Effector memory CD4-positive, alpha-beta T cell (primary cell): Measurements from ENCODE around the gene NOC4L.
"Not testable (repeated sequence)": the region's sequence is repeated elsewhere in the genome, so short reads cannot be mapped to it uniquely, and the experiment has no call there.

Experiments used
- DNase-seq, 3 donors: peaks; one replicate each; pipeline ENCODE4 v3.0.0-alpha.2; 2020
- H3K27ac ChIP-seq: 2 replicates; pipeline ENCODE4 v1.7.0; 2013; ENCODE audit warnings: mild to moderate bottlenecking, low read length, moderate library complexity; ENCODE audit not compliant: insufficient read depth, poor library complexity, severe bottlenecking
- H3K27me3 ChIP-seq: replicated peaks from 2 replicates; pipeline ENCODE4 v1.7.0; 2013; ENCODE audit warnings: mild to moderate bottlenecking, low read length; ENCODE audit not compliant: insufficient read depth, control insufficient read depth, poor library complexity, severe bottlenecking
- H3K36me3 ChIP-seq: 2 replicates; pipeline ENCODE4 v1.7.0; 2013; ENCODE audit warnings: mild to moderate bottlenecking, low read length, moderate library complexity; ENCODE audit not compliant: control insufficient read depth, insufficient read depth
- H3K4me1 ChIP-seq: 2 replicates; pipeline ENCODE4 v1.7.0; 2013; ENCODE audit warnings: low read length, mild to moderate bottlenecking; ENCODE audit not compliant: control insufficient read depth, insufficient read depth, poor library complexity, severe bottlenecking
- H3K4me3 ChIP-seq: 2 replicates; pipeline ENCODE4 v1.7.0; 2013; ENCODE audit warnings: low read length, low read depth, mild to moderate bottlenecking; ENCODE audit not compliant: insufficient read depth, poor library complexity, severe bottlenecking
- H3K9me3 ChIP-seq: 2 replicates; pipeline ENCODE4 v1.7.0; 2013; ENCODE audit warnings: mild to moderate bottlenecking, low read length, moderate library complexity; ENCODE audit not compliant: control insufficient read depth

NOC4L gene

DNA sequence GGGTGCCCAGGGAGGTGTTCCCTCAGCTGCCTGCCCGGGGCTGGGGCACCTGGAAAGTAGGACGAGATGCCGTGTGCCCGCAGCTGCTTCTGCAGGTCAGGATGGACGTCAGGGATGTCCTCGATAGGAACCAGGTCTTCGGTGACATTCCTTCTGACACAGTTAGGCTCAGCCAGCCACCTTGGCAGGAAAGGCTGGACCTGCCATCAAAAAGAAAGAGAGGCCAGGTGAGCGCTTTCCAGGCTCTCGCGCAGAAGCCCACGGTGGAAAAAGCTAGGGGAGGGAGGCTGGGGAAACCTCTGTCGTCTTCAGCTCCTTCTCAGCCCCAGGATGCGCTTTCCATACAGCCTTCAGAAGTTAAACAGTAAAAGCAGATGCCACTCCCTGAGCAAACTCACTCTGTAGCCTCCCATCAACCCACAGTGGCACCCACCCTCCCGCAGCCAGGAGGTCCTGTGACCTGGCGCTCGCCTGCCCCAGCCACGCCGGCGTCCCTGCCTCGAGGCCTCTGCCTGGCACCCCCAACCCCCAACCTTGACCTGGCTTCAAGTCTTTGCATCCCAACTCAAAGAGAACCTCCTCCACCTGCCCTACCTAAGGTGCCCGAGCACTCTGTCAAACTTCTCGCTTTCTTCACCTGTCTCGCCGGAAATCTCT is 1.4 kb upstream of the NOC4L start:
- Histone ChIP-seq H3K4me3 (peak overlapping the region; percentile 72), H3K9me3 (no peaks in the 10 kb centered on the region), H3K27ac (no peak overlapping the region), H3K36me3 (peaks cover 46% of the 10 kb centered on the region), H3K4me1 (peaks cover 19% of the 10 kb centered on the region), H3K27me3 (no peaks in the 10 kb centered on the region)
- no peak for DNase-seq

DNA sequence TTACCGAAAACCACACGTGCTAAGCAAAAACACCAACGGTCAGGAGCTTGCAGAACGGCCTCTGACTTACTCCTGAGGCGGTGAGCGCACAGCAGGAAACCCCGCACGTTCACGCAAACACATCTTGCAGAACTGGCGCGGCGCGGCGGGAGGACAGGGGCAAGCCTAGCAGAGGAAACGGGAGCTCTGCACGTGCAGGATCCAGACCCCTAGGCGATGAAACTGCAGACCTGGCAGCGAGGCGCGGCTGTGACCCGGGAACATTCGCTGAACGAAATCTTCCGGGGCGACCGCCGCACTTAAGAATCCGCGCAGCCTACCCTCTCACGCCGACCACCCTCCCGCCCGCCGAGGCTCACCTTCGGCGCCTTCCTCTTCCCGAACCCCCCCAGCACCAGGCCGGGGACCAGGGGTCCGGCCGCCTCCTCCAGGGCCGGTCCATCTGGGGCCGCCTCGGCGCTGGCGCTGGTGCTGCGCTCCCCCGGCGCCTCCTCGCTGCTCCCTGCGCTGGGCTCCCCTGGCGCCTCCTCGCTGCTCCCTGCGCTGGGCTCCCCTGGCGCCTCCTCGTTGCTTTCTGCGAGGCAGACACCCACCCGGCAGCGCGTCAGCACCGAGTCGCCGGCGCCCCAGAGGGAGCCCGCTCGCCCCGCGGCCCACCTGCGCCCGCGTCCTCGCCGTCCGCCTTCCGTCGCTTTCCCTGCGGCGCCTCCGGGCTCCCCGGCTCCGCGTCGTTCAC is 753 bp upstream of the NOC4L start:
- Histone ChIP-seq H3K4me3 (peak overlapping the region; percentile 72), H3K4me1 (peaks cover 19% of the 10 kb centered on the region), H3K36me3 (peaks cover 49% of the 10 kb centered on the region), H3K27ac (peak overlapping the region; percentile 51), H3K9me3 (no peaks in the 10 kb centered on the region), H3K27me3 (no peaks in the 10 kb centered on the region)
- DNase-seq: peak in 2 of 3 donors; percentile 13 to 17

DNA sequence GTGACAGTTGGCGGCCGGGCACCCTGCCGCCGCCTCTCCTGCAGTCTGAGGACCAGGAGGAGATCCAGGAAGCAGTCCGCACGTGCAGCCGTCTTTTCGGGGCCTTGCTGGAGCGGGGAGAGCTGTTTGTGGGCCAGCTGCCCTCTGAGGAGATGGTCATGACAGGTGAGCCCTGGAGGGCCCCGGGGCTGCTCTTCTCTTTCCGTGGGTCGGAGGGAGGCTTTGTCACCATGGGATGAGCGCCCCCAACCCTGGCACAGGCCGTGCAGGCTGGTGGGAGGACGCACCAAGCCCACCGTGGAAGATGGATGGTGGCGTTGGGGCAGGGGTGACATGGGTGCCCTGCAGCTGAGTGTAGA is 532 bp downstream of the NOC4L start:
- Histone ChIP-seq H3K9me3 (no peaks in the 10 kb centered on the region), H3K4me1 (peaks cover 19% of the 10 kb centered on the region), H3K27ac (peak overlapping the region; percentile 86), H3K36me3 (peaks cover 39% of the 10 kb centered on the region), H3K27me3 (no peaks in the 10 kb centered on the region), H3K4me3 (peak overlapping the region; percentile 97)
- DNase-seq: no peak

DNA sequence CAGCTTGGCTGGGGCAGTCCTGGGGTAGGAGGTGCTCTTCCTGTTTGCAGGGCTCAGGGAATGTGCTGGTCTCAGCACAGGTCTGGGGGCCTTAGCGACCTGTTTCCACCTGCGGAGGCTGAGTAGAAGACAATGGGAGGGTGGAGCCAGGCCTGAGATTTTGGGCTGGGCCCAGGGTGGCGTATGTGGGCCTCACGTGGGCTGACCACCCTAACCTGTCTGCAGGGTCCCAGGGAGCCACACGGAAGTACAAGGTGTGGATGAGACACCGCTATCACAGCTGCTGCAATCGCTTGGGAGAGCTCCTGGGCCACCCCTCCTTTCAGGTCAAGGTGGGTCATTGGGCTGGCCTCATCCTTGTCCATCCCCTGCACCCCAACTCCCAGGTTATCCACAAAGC is 1.1 kb downstream of the NOC4L start:
- Histone ChIP-seq H3K36me3 (peaks cover 33% of the 10 kb centered on the region), H3K27ac (peak overlapping the region; percentile 86), H3K4me3 (peak overlapping the region; percentile 97), H3K4me1 (peaks cover 19% of the 10 kb centered on the region), H3K9me3 (no peaks in the 10 kb centered on the region), H3K27me3 (no peaks in the 10 kb centered on the region)
- DNase-seq: no peak

DNA sequence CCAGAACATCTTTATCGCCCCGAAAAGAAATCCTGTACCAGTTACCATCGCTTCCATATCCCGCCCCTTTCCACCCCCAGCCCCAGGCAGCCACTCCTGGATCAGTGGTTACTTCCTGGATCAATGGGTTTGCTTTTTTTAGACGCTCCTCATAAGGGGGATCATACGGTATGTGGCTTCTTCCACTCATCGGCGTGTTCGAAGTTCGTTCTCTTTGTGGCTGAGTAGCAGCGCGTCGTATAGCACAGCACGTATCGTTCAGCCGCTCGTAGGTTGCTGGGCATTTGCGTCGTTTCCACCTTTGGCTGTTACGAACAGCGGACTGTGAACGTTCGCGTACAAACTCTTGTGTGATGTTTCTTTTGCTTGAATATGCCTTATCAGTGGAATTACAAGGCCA is 1.8 kb downstream of the NOC4L start:
- Histone ChIP-seq H3K27ac (no peak overlapping the region), H3K9me3 (no peaks in the 10 kb centered on the region), H3K27me3 (no peaks in the 10 kb centered on the region), H3K4me1 (peaks cover 19% of the 10 kb centered on the region), H3K36me3 (peaks cover 29% of the 10 kb centered on the region), H3K4me3 (no peak overlapping the region)
- DNase-seq: no peak

DNA sequence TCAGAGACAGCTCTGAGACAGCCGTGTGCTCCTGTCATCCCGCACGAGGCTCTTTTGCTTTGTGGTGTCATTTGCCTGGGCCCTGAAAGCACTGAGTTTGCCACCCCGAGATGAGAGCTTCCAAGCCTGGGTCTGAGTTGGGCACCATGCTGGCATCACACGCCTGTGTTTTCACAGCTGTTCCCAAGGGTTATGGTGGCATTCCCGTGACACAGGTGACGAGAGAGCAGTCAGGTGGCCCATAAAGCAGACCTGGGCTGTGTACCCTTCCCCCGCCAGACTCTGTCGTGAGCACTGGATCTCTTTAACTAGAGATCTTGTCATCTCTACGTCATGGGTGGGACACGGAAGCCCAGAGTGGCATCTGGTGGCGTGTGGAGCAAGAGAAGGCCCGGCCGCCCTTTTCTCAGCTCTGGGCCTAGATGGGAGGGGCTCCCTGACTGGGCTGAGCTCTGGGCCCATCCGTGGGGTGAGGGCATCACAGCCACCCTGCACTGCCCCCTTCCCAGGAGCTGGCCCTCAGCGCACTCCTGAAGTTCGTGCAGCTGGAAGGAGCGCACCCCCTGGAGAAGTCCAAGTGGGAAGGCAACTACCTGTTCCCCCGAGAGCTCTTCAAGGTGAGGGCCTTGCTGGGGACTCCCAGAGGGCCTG is 2.6 kb downstream of the NOC4L start:
- H3K9me3 ChIP-seq: no peaks in the 10 kb centered on the region
- H3K4me1 ChIP-seq: peaks cover 19% of the 10 kb centered on the region
- DNase-seq: no peak
- peaks cover 29% of the 10 kb centered on the region for H3K36me3 ChIP-seq
- no peak overlapping the region for H3K4me3 ChIP-seq
- no peaks in the 10 kb centered on the region for H3K27me3 ChIP-seq
- H3K27ac ChIP-seq: no peak overlapping the region

DNA sequence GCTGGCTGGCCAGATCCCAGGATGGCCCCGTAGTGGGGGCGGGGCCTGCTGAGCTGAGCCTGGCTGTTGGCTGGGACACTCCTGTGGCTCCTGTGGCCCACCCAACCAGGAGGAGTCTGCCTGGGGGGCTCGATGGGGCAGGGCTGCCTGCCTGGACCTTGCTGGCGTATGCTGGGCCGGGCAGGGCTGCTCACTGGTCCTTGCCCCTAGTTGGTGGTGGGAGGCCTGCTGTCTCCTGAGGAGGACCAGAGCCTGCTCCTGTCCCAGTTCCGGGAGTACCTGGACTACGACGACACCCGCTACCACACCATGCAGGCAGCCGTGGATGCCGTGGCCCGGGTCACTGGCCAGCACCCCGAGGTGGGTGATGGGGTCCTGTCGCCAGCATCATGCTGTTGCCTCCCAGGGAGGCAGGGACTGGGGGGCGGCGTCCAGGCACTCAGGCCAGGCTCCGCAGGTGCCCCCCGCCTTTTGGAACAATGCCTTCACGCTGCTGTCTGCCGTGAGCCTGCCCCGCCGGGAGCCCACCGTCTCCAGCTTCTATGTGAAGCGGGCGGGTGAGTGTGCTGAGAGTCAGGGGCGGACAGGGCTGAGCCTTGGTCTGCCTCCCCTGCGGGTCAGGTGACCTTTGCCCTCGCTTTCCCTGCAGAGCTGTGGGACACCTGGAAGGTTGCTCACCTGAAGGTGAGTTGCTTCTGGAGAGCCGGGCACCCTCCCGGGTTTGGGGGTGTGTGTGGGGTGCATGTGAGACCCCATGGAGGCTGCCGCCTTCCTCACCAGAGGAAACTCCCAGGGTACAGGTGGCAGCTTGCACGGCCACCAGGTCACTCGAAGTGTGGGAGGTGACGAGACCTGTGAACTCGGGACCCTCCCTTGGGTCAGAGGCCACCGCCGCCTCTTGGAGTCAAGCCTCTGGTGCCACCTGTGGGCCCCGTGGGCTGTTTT is 3.4 kb downstream of the NOC4L start:
- Histone ChIP-seq H3K36me3 (peaks cover 37% of the 10 kb centered on the region), H3K27me3 (no peaks in the 10 kb centered on the region), H3K9me3 (no peaks in the 10 kb centered on the region), H3K27ac (no peak overlapping the region), H3K4me3 (no peak overlapping the region), H3K4me1 (peaks cover 14% of the 10 kb centered on the region)
- no peak for DNase-seq

DNA sequence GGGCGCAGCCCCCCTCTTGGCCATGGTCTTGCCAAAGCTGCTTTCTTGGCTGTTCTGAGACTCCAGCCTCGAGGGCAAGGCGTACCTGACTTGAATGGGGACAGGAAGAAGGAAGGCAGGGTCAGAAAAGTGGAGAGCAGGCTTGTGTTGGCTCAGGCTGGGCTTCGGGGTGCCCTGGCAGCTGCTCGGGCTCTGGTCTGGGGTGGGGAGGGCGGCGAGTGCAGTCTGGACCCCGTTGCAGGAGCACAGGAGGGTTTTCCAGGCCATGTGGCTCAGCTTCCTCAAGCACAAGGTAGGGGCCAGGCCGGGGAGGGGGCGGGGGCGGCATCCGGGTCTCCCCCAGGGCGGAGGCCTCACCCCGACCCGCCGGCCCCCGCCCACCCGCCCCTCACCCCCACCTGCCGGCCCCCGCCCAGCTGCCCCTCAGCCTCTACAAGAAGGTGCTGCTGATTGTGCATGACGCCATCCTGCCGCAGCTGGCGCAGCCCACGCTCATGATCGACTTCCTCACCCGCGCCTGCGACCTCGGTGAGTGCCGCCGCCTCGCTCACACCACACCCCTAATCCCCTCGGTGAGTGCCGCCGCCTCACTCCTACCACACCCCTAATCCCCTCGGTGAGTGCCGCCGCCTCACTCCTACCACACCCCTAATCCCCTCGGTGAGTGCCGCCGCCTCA is 4.2 kb downstream of the NOC4L start:
- Histone ChIP-seq H3K27ac (no peak overlapping the region), H3K4me3 (no peak overlapping the region), H3K27me3 (no peaks in the 10 kb centered on the region), H3K36me3 (peaks cover 38% of the 10 kb centered on the region), H3K4me1 (peaks cover 7% of the 10 kb centered on the region), H3K9me3 (no peaks in the 10 kb centered on the region)
- DNase-seq: no peak

DNA sequence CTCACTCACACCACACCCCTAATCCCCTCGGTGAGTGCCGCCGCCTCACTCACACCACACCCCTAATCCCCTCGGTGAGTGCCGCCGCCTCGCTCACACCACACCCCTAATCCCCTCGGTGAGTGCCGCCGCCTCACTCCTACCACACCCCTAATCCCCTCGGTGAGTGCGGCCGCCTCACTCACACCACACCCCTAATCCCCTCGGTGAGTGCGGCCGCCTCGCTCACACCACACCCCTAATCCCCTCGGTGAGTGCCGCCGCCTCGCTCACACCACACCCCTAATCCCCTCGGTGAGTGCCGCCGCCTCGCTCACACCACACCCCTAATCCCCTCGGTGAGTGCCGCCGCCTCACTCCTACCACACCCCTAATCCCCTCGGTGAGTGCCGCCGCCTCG is 5.3 kb downstream of the NOC4L start:
- H3K27me3 ChIP-seq, H3K4me3 ChIP-seq, H3K27ac ChIP-seq, H3K4me1 ChIP-seq, DNase-seq, H3K9me3 ChIP-seq: not testable (repeated sequence)
- H3K36me3 ChIP-seq: peaks cover 38% of the 10 kb centered on the region
